Stimulated activated CD4-positive, alpha-beta T cell treated with anti-CD3 and anti-CD28 coated beads, Interleukin-4, amount 100 ng/mL, for 4 hours (primary cell): ENCODE measurements around the gene RGMA.
"Not testable (repeated sequence)": the region's sequence is repeated elsewhere in the genome, so short reads cannot be mapped to it uniquely, and the experiment has no call there.

Experiments
- DNase-seq, 2 experiments: peaks; one replicate each; pipeline ENCODE4 v3.0.0-alpha.2; 2020

The RGMA gene

DNA sequence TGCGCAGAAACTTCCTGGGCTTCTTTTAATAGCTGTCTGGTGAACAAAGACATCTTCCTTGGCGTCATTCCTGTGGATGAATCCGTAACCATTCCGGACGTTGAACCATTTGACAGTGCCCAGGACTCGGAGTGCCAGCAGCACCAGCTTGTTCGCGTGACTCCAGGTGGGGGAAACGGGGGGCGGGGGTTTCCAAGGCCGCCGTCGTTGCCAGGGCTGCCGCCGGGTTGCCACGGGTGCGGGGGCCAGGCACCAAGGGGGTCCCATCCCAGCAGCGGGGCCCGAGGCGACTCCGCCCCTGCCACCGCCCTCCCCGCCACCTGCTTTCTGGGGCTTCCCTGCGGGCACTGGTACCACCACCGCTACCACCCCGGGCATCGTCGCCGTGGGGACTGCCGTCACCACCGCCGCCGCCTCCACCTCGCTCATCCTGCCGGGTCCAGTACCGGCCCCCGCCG, 22.8 kb downstream of the RGMA start:
- no peak for DNase-seq

GRCh38 chr15:93065641-93066045, 23.4 kb downstream of the RGMA start:
- DNase-seq = no peak

DNA sequence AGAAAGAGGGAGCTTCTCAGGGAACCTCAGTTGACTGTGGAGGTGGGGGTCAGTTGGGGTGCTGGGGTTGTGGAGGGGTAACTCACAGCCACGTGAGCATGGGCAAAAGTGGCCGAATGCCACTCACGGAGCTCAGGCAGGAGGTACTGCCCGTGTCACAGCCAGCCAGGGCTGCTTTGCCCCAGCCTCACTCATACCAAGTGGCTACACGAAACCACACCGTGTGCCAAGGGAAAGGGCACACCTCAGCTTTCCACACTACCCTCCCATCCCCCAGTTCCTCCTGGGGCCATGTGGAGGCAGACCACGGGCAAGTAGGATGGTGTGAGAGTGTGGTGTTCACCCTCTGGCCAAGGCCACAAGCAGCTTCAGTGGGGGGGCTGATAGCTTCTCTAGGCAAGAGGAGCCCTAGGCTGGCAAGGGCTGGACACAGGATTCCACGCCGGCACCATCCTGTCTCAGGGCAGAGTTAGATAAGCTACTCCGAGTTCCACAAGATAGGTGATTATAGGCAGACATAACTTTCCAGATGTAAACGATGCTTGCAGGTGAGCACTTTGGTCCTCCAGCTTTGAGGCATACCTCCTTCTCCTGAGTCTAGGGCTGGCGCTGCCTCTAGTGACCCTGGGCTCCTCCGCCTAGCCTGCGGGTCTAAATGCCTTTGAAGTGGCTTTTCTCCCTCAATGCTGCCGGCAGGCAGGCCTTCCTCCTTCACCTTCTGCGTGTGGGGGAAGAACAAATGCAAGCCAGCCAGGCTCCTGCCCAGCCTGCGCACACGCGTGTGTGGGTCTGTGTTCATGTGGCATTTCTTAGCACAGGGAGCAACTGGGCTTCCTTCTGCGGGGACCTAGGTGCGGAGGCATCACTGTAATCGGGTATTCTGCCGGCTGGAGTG, 25.0 kb downstream of the RGMA start:
- no peak for DNase-seq

DNA sequence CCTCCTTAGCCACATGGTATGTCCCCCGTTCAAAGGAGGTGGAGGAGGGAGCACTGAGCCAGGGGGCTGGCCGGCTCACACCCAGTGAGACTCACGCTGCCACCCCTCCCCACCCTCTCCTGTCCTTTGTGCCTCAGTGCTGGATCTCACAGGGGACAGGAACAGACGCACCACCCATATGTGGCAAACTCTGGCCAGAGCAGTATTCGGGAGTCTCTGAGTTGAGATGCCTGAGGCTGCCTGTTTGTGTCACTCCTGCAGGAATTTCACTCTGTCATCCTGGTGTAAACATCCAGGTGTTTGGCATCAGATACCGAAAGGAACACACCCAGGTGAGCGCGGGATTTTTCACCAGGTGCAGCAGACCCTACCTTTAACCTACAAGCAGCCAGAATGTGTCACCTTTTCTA, 25.7 kb downstream of the RGMA start:
- no peak for DNase-seq

- not testable (repeated sequence) for DNase-seq
Measured at GRCh38 chr15:93062628-93063261, 26.3 kb downstream of the RGMA start.

- no peak for DNase-seq
Measured at GRCh38 chr15:93060336-93061248, 28.4 kb downstream of the RGMA start.

DNA sequence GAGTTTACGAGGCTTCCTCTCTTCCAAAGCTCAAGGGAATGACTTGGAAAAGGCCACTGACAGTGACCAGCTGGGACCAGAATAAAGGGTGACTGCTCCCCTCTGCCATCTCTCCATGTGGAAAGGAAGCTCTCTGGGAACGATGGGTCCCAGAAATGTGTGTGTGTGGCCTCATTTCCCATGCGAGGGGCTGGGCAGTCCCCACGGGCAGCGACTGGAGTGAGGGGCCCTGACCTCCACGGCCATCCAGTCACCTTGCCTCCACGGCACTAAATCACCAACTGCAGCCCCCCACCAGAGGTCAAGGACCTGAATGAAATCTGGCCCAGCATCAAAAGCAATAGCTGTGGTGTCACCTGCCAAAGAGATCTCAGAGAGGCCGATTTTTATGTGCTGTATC, 29.6 kb downstream of the RGMA start:
- DNase-seq = no peak

- DNase-seq = no peak
Measured at GRCh38 chr15:93058904-93059427, 30.0 kb downstream of the RGMA start.

DNA sequence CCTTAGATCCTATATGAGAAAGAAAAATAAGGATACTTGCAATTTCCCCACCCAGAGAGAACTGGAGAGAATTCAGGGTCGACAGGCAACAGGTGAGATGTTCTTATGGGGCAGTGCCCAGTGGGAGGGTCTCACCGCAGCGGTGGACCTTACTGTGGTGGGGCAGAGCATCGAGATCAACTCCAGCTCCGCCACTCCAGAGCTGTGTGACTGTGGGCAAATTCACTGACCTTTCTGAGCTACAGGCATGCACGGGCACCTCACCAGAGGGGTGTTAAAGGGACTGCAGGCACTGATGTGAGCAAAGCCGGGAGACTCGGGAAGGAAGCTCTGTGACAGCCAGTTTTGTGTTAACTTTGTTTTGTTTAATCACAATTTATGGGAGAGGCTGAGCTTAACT, 30.9 kb downstream of the RGMA start:
- no peak for DNase-seq

DNA sequence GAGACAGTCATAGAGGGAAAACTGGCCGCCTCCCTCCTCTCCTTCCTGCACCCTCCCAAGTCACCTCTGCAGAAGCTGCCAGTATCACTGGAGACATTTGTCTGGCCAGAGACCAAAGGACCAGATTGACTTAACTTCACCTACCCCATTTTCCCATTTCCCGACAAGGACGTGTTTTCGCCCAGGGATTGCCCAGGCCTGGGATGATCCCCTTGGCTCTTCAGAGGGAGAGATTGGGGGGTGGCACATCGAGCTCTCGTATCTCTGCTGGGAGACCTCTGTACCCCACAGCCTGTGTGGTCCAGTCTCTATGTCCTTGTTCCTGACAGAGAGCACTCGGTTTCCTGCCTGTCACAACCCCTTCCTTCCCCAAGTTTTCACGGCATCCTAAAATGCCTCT, 31.4 kb downstream of the RGMA start:
- no peak for DNase-seq

DNA sequence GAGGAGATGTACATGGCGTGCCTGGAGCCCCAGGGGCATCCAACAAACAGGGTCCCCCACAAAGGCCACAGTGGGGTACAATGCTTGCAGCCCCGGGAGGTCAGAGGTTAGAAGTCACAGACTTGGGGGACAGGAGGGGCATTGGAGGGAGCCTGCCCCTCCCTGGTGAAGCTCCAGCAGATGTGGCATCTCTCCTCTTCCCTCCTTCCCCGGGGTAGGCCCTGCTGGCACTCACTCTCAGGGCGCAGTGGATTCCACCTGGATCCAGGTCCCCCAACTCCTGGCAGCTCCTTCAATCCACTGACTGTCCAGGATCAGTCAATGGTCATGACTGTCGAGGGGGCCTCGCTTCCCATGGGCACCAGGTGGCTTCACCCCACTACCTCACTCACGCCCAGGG, 32.2 kb downstream of the RGMA start:
- DNase-seq = no peak

GRCh38 chr15:93055211-93055610, 33.8 kb downstream of the RGMA start:
- no peak for DNase-seq

DNA sequence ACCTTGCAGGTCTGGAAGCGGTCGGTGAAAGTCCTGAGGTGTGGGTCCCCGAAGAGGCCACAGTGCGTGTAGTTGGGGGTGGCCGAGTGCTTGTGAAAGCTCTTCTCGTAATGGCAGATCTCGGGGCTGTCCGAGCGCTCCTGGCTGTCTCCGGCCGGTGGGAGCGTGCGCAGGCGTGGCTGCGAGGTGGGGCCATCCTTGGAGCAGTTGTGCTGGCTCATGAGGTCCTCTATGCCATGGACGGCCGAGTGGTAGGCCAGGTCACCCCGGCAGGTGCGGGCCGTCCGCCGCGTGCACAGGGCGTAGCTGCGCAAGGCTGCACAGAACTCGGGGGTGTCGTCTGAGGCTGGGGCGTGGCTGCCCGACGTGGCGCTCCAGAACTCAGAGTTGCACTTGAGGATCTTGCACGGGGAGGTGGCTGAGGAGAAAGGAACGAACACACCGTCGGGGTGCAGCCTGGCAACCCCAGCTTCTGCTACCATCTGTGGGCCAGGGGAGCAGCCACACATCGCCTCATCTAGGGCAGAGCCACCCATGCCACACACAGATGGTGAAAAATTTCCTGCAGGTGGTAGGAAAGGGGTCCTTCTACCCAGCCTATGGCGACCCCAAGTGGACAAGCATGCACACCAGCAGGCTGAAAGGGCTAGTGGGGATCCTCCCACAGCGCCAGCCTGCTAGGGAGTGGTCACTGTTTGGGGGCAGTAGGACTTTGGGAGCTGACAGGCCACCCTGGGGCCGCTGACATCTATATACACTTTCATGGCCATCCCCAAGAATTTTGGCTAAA, 36.7 kb downstream of the RGMA start:
- no peak for DNase-seq

GRCh38 chr15:93051236-93052089, 37.5 kb downstream of the RGMA start:
- DNase-seq = no peak

DNA sequence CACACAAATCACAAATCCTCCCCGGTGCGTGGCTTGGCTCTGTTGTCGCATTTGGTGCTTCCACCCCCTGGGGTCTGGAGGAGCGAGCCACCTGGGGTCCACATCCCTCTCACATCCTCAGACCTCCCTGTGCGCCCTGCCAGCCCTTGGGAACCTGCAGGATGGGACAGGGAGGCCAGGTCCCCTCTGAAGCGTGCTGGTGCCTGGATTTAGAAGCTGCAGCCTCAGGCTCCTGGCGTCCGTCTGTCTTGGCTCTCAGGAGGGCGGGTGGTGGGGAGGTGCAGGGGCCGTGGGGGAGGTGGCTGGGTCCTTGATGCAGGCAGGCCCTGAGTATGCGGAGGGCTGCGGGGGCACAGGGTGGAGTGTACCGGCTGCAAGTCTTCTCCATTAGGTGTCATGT, 38.4 kb downstream of the RGMA start:
- DNase-seq = no peak

DNA sequence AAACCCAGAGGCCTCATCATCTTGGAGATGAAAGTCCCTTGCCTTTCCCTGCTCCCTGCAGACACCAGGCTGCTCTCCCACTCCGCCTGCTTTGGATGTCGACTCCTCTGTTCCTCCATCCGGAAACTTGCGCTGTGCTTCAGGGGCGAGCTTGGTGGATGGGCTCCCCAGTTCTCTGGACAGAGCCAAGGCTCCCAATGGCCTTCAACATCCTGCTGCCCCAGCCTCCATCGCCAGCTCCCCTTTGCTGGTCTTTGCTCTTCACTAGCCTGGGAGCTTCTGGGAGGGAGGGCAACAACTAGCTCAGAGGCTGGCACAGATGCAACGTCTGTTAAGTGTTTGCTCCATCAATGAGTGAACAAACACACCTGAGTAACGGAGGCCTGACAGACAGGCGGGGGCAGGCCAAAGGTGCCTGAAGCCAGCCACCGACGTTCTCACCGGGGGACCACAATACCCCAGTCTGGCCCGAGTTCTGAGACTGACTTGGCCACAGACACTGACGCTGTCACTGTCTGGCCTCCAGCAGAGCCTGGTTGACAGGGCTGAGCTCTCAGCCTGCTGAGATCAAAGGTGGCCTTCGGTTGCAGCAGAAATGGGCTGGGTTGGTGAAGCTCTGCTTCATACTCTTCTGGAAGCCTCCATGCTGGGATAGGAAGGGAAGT, 39.0 kb downstream of the RGMA start:
- DNase-seq = no peak

DNA sequence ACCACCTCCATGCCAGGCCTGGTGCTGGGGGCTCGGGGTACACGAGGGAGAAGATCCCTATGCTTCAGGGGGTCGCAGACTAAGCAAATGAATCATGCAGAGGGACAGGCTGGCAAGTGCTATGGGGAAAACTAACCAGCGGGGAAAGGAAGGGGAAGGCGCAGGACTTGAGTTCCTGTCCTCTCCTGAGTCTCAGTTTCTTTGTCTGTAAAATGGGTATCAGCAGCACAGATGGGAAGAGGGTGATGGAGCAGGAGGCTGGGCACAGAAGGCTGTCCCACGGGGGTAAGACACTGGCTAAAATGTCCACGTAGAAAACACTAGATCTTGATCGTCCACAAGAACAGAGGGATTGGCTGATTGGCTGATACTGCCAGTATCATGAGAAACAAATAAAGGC, 39.8 kb downstream of the RGMA start:
- no peak for DNase-seq

- no peak for DNase-seq
Measured at GRCh38 chr15:93048759-93049161, 40.3 kb downstream of the RGMA start.

DNA sequence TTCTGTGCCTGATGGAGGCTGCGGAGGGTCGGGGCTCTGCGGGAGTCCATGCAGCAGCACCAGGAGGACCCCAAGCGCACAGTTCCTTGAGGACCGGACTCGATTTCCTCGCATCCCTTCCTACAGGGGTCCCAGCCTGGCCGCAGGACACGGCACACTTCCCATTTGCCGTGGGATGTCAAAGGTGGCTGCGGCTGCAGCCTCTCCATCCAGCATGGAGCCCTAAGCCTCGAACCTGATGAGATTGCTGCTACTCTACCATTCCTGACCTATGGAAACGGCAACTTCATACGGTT, 40.6 kb downstream of the RGMA start:
- DNase-seq = no peak

- DNase-seq = no peak
Measured at GRCh38 chr15:93047621-93048425, 41.2 kb downstream of the RGMA start.
